NCI-H226 (cell line): ENCODE results near the gene CELF2.

ENCODE experiments used
- DNase-seq: peaks from one replicate; pipeline ENCODE4 v3.0.0-alpha.2; 2015

Gene CELF2

DNA sequence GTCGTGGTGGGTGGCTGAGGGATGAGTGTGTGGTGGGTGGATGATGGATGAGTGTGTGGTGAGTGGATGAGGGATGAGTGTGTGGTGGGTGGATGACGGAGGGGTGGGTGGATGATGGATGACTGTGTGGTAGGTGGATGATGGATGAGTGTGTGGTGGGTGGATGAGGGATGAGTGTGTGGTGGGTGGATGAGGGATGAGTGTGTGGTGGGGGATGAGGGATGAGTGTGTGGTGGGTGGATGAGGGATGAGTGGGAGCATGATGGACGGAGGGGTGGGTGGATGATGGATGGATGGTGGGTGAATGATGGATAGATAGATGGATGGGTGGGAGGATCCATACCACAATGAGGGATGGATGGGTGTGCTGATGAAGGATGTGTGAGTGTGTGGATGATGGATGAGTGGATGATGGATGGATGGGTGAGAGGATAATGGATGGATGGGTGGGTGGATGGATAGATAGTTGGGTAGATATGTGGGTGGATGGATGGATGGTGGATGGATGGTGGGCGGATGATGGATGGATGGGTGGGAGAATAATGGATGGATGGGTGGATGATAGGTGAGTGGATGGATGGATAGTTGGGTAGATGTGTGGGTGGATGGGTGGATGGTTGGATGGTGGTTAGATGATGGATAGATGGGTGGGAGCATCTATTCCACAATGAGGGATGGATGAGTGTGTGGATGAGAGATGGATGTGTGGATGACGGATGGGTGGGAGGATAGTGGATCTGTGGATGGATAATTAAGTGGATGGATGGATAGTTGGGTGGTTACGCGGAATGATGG lies 266.8 kb downstream of the CELF2 start:
- DNase-seq = no peak

GRCh38 chr10:11285171-11285570 lies 267.5 kb downstream of the CELF2 start:
- no peak for DNase-seq

DNA sequence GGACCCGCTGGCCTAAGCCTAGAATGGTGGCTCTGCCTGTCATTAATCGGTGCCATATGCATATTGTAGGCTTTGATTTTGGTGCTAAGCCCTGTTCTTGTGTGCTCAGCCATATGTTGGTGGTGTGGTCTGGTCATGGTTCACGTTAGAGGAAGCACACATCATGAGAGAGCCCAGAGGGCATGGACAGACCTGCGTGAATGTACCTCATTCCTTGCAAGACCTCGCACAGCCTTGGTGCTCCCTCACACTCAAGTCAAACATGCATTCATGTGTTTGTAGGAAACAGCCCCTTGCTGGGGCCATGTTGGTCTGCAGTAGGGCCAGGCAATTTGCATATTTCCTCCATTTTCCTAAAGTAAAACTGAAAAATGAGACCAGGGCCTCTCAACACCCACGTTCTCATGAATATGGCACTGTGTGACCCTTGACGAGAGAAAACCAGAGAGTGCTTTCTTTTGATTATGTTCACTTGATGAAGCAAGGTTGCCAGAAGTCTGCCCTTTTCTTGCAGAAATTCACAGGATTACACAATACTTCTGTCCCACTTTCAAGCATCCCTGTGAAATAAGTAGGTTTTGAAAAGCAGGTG lies 268.7 kb downstream of the CELF2 start:
- no peak for DNase-seq

- DNase-seq = no peak
Measured at GRCh38 chr10:11288302-11288701, 270.6 kb downstream of the CELF2 start.

DNA sequence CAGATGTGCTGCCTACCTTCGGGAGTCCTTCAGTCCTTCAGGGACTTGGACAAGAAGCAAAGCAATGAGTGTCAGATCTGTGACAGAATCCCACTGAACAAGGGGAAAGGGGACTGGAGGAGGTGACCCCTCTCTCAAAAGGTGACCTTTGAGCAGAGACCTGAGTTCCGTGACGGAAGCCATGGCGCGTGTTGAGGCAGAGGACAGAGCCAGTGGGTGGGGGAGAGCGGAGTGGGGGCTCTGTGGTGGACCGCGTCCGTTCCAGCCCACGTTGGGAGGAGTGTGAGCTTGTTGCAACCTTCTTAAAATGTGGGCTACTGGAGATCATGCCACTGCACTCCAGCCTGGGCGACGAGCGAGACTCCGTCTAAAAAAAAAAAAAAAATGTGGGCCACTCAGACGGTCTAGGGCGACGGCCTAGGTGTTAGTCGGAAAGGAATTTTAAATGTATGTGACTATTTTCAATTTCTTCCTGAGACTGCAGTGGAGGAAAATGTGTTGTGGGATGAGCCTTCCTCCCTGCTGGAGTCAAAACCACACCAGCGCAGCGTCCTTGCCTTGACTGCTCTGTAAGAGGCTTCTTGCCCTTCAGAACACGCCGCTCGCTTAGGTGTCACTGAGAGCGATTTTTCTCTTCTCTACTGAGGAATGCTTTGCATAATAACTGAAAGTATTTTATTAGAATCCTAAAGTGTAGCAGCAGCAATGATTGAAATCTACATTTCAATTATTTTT lies 272.7 kb downstream of the CELF2 start:
- no peak for DNase-seq

DNA sequence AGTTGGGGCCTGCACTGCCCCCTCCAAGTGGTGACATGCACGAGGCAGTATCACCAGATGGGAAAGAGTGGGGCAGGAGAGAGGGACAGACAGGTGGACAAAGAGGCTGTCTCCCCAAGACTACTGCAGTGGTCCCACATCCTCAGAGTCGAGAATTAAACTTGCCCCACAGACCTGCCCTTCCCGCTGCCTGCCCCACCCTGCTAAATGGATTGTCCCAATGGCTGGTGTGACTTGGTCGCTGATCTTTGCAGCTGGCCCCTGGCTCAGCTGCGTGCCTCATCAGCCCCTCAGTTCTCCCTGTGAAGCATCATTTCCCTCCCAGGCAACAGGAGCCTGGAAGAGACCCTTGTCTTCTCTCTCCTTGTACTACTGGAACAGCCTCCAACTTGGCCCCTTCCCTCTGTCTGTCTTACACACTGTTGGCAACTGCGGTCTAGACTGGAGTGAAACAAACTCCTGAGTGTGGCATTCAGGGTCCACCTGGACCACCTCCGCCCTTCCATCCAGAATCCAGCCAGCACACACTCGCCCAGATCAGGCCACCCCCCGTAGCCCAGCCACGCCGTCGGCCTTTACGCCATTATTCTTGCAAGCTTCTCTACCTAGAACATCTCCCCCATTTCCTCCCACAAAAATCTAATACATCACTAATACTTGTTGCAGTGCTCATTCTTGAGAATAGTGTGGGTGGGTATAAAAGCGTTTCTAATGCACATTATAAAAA lies 275.1 kb downstream of the CELF2 start:
- no peak for DNase-seq

DNA sequence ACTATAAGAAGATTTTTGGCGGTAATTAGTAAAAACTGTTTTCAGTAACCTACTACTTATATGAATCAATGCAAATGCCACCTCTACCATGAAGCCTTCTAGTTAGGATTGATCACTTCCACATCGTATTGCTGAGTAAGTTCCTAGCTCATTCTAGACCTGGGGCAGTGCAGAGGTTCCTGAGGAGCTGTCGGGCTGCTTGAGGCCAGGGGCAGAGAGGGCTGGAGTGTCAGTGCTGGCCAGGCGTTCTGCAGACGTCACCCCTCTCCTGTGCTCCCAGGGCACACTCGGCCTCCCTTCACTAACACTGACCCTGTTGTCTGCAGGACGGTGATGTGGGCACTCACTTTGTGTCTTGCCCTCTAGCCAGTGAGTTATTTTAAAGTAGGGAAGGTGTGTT lies 275.7 kb downstream of the CELF2 start:
- no peak for DNase-seq

DNA sequence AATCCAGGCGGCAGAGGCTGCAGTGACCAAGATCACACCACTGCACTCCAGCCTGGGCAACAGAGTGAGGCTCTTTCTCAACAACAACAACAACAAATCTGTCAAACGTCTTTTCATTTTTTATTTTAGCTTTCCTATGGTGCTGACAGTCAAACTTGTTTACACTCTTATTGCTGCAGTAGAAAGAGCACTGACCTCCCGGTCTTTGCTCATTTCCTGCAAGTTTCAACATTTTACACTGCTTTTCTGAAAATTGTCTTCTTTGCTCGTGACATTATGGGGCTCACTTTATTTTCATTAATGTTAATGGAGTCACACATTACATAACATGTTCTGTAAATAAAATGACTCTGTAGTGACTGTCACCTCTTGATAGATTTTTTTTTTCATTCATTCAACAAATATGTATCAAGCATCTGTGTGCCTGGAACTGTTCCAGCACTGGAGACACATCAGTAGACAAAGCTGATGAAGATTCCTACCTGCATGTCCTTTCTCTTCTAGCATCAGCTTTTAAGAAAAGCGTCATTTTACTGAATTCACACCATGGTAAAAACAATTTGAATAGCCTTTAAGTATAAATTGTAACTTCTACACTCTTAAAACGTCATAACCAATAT lies 277.3 kb downstream of the CELF2 start:
- DNase-seq = no peak

GRCh38 chr10:11295492-11295891 lies 277.8 kb downstream of the CELF2 start:
- no peak for DNase-seq

DNA sequence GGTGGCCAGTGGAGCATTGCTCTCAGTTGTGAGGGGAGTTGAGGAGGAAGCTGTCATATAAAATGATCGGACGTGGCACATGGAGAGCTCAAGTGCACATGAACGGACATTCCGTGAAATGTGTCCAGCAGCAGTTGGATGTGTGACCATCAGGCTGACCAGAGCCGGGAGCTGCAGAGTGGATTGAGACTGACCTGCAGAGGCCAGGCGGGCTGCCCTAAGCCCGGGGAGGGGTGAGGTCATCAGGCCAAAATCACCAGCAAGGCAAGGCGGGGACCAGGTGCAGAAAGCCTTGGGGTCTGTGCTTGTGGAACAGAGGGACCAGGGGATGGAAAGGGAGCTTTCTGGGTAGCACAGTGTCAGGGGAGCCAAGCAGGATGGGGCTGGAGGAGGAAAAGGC lies 279.5 kb downstream of the CELF2 start:
- no peak for DNase-seq

GRCh38 chr10:11298116-11298515 lies 280.4 kb downstream of the CELF2 start:
- DNase-seq = peak; percentile 70

DNA sequence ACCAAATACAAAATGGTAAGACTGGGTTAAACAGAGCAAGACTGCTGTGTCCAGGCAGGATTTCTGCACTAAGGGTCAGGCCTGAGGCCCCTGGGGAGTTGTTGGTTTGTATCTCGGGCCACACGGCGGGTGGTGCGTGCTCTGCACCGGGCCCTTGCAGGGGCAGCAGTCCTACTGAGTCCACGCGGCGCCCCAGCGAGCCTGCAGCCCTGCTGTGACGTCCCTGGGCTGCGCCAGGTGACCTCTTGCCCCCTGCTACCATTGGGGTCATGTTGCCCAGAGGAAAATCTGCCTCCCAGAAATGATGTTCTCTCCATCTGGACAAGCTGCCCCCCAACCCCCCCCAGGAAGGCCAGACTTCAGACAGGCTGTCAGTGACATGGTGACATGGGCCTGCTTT lies 281.5 kb downstream of the CELF2 start:
- no peak for DNase-seq

DNA sequence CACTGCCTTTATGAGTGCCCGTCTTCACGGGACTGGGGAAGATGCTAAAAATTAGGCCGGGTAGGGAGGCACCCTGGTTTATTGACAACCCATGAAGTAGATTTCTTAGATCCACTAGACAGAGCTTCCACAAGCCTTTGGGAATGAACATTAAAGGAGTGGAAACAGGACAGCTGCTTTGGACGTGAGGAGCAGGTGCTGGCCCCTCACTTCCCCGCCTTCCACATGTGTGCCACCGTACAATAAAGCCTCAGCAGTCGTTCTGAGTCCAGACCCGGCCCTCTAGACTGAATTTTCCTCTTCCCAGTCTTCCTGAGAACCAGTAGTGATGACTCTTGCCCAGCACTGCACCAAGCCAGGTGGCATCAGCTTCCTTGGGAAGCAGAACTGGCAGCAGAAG lies 282.4 kb downstream of the CELF2 start:
- no peak for DNase-seq

DNA sequence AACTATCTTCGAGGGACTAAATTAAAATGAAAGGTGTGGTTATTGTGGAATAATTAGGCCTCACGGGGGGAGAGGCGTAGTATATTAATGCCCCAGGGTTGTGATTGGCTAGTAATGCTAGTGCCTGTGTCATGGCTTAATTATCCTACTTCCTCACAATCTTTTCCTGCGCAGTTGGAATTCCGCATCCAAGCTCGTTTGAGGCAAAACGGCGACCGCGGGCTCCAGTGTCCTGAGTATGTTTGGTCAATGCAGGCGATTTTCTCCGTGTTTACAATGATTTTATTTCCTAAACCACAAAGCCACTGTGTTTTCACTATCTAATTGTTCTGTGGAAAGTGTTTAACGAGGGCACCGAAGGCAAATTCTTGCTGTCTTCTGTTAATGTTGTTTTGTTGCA lies 282.9 kb downstream of the CELF2 start:
- DNase-seq = no peak

- no peak for DNase-seq
Measured at GRCh38 chr10:11301571-11302111, 284.0 kb downstream of the CELF2 start.

DNA sequence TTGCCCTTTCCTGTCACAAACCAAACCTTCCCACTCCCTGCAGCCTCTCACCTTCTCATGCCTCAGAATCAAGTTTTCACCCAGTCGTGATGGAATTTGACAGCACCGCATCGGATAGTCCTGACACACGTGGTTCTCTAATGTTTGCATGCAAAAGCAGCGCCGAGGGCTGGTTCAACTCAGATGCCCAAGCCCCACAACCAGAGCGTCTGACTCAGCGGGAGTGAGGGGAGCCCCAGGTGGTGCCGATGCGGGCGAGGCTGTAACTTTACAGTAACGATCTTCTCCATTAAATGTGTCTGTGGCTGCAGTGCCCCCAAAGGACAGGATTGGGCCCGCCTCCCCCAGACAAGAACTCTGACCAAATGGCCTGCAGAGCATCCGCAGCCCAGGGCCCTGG lies 284.5 kb downstream of the CELF2 start:
- no peak for DNase-seq

DNA sequence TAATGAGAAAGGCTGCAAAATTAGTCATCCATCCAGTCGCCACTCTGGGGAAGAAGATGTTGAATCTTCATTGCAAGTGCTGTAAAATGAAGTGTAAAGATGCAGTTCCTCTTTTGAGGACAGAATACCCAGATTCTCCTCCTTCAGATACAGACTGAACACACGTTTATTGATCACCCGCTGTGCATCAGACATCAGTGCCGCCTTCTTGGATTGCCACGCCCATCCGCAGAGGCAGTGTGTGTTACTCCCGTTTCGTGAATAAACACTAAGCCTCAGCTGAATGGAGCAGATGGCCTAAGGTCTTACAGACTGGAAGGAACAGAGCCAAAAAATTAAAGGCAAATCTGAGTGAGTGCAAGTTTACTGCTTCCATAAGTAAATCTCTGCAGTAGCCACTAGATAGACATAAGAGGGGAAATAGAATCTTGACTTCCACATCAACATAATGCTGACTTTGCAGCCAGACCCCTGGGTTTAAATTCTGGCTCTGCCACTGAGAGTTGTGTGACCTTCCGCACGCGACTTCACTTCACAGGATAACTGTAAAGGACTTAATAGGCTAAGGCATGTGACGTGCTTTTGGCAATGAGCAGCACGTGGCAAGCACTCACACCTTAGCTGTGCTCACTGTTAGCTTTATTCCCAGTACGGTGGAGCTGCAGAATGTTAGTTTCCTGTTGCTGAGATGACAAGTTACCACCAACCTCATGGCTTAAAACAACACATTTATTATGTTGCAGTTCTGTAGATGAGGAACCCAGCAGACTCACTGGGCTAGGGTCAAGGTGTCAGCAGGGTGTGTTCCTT lies 285.9 kb downstream of the CELF2 start:
- DNase-seq = no peak

GRCh38 chr10:11304906-11305585 lies 287.4 kb downstream of the CELF2 start:
- DNase-seq = no peak

GRCh38 chr10:11305825-11306593 lies 288.3 kb downstream of the CELF2 start:
- no peak for DNase-seq

DNA sequence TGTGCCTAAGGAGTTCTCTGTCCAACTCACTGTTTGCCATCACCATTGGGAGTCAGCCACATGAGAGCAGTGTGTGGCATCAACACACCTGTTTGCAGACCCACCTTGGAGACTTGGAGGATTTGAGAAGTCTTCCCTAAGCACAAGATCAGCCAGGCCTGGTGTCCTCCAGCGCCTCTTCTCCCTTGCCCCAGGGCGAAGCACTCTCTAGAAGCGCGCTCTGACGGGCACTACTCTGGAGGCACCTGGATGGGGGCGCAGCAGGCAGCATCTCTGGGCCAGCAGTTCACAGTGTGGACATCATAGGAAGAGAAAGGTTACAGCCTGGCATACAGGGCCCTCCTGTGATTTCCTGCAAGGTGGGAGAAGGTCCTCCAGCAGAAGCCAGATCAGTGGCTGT lies 289.3 kb downstream of the CELF2 start:
- no peak for DNase-seq
